NCI-H1436 (cell line): Measurements from ENCODE around the gene FER1L5.
"Not testable (repeated sequence)": the region's sequence is repeated elsewhere in the genome, so short reads cannot be mapped to it uniquely, and the experiment has no call there.

Source experiments
- DNase-seq: peaks from one replicate; lab custom pipeline; 2025; lab: John Stamatoyannopoulos, UW

FER1L5 gene

GRCh38 chr2:96636551-96637171 lies 5.9 kb upstream of the FER1L5 start:
- no peak for DNase-seq

DNA sequence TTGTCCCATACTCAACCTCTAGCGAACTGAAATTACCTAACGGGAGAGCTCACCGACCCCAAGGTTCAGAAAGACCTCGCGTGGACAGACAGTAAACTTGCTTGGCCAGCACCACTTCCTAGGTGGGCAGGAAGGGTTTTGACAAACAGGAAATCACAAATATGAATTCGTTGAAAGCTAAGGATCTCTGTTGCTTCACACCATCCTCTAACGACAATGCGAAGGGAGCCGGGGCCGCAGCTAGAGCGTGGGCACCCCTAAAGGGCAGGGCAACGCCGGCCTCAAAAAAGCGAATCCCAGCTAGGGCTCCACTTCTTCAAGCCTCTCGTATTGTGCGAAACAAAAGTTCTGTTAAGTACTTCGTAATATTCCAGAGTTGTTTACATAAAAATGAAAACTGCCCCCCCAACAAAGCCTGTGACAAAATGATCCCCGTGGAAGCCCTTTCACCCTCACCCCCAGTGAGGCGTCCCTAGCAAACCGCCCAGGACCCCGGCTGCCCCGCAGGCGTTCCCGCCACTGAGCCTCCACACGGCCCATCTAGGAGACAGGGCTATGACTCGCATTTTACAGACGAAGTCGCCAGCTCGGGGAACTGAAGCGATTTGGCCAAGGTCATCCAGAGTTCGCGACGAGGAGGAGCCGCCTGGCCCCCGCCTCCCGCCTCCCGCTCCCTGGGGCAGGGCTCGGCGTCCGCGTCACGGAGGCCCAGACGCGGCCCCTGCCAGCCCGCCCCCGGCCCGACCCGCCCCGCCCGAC lies 5.0 kb upstream of the FER1L5 start:
- peak; percentile 38 for DNase-seq

DNA sequence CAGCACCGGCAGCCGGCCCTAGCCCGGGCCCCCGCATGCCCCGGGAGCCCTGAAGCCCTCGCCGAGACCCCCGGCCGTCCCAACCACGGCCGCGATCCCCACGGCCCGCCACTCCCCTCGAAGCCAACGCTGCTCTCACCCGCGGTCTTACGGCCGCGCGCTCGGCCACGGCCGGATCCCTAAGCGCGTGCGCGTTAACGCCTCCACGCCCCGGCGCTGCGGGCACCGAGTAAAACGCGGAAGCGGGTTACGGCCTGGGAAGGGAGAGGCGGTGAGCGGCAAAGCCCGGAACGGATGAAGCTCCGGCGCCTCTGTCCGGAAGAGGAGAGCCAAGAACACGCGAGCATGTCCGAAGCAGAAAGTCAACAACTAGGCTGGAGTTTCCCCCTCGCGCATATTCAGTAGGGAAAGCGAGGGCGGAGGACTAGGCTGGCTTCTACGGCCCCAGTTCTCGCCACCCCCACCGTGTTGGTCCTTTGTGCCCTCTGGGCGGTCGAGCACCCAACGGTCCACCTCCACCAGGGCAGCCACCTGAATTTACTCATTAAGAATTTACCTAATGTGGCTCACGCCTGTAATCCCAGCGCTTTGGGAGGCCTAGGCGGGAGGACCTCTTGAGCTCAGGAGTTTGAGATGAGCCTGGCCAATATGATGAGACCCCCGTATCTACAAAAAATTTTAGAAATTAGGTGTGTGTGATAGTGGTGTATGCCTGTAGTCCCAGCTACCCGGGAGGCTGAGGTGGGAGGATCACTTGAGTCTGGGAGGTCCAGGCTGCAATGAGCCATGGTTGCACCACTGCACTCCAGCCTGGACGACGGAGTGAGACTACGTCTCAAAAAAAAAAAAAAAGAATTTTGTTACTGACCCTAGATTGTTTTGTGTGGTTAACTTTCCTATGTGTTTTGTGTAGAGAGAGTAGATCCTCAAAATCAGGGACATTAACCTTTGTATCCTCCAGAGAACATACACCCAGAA lies 4.1 kb upstream of the FER1L5 start, which contains the start of gene KANSL3:
Gene KANSL3 (minus strand): TSS at position 169 of the 978 bp plus-strand sequence. CDS start 1,177 bp downstream, outside the sequence.
- DNase-seq, result peak; percentile 88

DNA sequence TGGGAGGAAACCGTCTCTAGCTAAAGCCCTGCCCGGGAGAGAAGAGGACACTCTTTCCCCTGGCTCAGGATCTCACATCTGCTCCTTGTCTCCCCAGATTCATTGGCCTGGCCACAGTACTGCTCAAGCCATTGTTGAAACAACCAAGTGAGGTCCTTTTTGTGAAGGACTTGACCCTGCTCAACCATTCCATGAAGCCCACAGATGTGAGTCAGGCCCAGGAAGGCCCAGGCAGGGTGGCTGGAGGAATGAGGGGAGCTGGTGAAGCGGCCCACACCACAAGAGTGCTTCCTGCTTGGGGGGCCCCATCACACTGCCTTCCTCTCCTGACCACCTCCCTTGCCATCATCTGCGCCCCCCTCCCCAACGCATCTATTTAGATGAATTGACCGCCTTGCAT lies 5.1 kb downstream of the FER1L5 start:
- no peak for DNase-seq

- DNase-seq, result no peak
Observed at GRCh38 chr2:96648306-96648930, 5.9 kb downstream of the FER1L5 start.

DNA sequence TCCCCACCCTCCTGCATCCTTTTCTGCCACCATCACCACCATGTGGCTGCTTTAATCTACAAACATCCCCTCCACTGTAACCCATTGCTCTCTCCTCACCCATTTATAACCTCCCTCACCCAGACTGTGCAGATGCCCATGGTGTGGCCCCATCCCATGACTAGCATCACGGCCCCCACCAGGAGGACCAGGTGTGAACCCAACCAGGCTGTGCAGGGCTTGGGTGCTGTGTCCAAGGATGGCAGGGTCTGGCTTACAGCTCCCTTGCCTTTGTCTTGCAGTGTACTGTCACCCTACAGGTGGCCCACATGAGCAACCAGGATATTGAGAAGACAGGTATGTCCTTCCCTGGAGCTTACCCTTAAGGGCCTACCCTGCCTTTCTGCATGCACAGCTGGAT lies 6.8 kb downstream of the FER1L5 start:
- no peak for DNase-seq

GRCh38 chr2:96651793-96652192 lies 9.2 kb downstream of the FER1L5 start:
- DNase-seq, result no peak

DNA sequence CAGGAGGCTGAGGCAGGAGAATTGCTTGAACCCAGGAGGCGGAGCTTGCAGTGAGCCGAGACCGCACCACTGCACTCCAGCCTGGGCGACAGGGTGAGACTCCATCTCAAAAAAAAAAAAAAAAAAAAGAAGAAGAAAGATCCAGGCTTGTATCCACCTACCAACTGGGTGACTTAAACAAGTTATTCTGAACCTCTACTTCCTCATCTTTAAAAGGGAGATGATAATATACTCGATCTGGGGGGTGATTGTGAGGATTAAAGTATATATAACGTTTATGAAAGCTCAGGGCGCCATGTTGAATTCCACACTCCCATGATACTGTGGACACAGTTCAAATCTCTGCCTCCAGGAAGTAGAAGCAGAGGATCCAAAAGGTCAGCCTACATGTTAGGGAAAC lies 12.2 kb downstream of the FER1L5 start:
- DNase-seq, result not testable (repeated sequence)

DNA sequence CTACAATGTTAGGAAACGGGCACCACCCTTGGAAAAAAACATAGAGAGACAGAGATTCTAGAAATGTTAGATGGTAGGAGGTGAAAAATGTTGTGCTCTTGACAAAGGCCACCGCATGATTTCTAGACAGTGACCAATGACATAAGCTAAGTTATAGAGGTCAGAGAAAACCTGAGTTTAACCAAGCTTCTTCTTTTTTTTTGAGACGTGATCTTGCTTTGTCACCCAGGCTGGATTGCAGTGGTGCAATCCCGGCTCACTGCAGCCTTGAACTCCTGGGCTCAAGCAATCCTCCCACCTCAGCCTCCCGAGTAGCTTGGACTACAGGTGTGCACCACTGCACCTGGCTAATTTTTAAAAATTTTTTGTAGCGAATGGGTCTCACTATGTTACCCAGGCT lies 13.0 kb downstream of the FER1L5 start:
- DNase-seq, result no peak

- no peak for DNase-seq
Observed at GRCh38 chr2:96656540-96656939, 14.0 kb downstream of the FER1L5 start.

GRCh38 chr2:96661324-96661723 lies 18.8 kb downstream of the FER1L5 start:
- DNase-seq, result no peak

DNA sequence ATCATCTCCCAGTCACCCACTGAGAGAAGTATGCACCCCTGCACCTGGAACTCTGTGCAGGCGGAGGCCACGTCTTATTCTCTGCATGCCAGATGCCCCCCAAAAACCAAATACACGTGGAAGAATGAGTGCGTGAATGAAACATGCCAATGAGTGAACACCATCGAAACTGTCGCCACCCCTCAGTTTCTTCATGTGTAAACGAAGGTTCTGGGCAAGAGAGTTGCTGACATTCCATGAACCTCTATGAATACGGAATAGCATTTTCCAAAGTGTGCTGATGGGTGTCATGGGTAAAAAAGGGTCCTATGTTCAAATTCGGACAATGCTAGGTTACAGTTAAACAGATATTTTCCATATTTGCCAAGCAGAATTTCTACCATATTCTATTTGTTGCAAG lies 19.8 kb downstream of the FER1L5 start:
- DNase-seq, result no peak

- DNase-seq, result no peak
Observed at GRCh38 chr2:96663177-96663576, 20.6 kb downstream of the FER1L5 start.

- DNase-seq, result no peak
Observed at GRCh38 chr2:96663829-96664228, 21.3 kb downstream of the FER1L5 start.

GRCh38 chr2:96664366-96664925 lies 21.9 kb downstream of the FER1L5 start:
- no peak for DNase-seq

GRCh38 chr2:96665083-96665569 lies 22.6 kb downstream of the FER1L5 start:
- no peak for DNase-seq

DNA sequence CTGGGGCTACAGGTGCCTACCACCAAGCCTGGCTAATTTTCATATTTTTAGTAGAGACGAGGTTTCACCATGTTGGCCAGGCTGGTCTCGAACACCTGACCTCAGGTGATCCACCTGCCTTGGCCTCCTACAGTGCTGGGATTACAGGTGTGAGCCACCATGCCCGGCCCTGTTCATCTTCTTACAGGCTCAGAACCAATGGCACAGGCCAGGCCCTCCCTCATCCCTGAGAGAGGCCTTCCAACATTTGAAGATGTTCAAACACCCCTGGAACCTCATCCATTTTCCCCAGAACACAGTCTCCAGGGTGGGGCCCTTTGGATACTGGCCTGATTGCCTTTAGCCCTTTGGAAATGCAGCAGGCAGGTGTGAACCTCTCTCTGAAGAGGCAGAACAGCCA lies 23.2 kb downstream of the FER1L5 start:
- DNase-seq, result not testable (repeated sequence)

GRCh38 chr2:96668771-96669170 lies 26.2 kb downstream of the FER1L5 start:
- no peak for DNase-seq

GRCh38 chr2:96669539-96670215 lies 27.1 kb downstream of the FER1L5 start:
- DNase-seq, result no peak

DNA sequence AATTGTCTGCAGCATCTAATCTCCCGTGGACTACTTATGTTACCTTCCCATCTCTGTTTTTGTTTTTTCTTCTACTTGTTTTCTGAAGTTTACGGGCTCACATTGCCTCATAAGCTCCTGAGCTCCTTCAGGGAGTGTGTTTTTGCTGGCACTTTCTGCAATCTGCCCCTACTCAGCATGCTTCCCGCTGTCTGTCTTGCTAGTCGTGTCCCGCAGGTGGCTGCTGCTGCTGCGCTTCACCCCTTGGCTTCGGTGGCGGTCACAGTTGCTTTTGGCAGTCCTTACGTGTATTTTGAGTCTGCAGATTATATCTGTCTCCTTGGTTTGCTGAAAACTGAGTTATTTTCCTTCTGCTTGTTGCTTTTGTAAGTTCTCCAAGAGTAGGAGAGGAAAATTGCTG lies 37.3 kb downstream of the FER1L5 start:
- no peak for DNase-seq
